HFF-Myc (cell line): Measurements from ENCODE around the gene DEGS2.
A peak's percentile ranks its signal among the peaks of the same experiment; 100 is the strongest.

Experiments
- DNase-seq: peaks from one replicate; pipeline ENCODE4 v3.0.0-alpha.2; 2011; ENCODE audit warnings: low read depth; ENCODE audit errors: extremely low read depth
- H3K4me3 ChIP-seq: replicated peaks from 2 replicates; pipeline ENCODE4 v1.5.1; 2011; ENCODE audit warnings: low read depth, mild to moderate bottlenecking, control low read depth, low read length
- TF ChIP-seq, protein P1 (sequence below): IDR thresholded peaks from 2 replicates; pipeline ENCODE4 v1.5.1; 2012; ENCODE audit warnings: mild to moderate bottlenecking, low read depth, low read length, control low read depth; ENCODE audit errors: missing control alignments

The DEGS2 gene

DNA sequence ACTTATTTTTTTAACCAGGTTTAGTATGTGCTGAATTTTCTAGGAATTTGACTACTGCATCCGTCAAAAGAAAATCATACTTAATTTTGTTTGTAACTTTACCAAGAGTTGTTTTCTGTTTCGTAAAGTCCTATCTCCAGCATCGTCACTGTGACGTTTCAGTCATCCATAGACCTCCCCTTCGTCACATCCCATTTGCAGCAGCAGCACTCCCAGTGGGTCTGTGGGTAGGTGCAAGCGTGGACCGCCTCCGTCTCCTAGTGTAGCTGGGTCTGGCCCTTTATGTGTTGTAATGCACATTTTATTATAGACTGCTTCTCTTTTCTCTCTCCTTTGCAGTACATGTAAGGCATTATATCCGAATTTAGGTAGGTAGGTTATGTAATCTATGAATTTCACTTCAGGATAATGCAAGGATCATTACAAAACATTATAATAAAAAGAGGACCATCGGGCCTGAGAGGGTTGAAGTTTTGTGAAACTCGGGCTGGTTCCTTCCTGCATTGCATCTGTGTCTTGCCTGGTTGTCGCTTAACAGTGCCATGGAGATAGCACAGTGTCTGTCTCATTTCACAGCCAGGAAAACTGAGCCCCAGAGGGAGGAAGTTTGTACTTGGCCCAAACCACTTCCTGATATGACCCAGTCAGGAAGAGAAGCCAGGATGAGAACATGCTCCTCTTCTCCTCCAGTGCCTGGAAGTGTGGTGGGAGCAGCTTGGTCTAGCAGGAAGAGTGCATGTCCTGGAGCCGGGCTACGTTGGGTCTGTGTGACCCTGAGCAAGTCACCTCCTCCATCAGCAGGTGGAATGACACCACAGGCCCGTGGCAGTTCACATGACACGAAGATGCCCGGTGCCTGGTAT, 53.0 kb downstream of the DEGS2 start:
- DNase-seq, result no peak
- H3K4me3 ChIP-seq, result no peak overlapping the region
- TF ChIP-seq, protein P1, sequence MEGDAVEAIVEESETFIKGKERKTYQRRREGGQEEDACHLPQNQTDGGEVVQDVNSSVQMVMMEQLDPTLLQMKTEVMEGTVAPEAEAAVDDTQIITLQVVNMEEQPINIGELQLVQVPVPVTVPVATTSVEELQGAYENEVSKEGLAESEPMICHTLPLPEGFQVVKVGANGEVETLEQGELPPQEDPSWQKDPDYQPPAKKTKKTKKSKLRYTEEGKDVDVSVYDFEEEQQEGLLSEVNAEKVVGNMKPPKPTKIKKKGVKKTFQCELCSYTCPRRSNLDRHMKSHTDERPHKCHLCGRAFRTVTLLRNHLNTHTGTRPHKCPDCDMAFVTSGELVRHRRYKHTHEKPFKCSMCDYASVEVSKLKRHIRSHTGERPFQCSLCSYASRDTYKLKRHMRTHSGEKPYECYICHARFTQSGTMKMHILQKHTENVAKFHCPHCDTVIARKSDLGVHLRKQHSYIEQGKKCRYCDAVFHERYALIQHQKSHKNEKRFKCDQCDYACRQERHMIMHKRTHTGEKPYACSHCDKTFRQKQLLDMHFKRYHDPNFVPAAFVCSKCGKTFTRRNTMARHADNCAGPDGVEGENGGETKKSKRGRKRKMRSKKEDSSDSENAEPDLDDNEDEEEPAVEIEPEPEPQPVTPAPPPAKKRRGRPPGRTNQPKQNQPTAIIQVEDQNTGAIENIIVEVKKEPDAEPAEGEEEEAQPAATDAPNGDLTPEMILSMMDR, result no peak

DNA sequence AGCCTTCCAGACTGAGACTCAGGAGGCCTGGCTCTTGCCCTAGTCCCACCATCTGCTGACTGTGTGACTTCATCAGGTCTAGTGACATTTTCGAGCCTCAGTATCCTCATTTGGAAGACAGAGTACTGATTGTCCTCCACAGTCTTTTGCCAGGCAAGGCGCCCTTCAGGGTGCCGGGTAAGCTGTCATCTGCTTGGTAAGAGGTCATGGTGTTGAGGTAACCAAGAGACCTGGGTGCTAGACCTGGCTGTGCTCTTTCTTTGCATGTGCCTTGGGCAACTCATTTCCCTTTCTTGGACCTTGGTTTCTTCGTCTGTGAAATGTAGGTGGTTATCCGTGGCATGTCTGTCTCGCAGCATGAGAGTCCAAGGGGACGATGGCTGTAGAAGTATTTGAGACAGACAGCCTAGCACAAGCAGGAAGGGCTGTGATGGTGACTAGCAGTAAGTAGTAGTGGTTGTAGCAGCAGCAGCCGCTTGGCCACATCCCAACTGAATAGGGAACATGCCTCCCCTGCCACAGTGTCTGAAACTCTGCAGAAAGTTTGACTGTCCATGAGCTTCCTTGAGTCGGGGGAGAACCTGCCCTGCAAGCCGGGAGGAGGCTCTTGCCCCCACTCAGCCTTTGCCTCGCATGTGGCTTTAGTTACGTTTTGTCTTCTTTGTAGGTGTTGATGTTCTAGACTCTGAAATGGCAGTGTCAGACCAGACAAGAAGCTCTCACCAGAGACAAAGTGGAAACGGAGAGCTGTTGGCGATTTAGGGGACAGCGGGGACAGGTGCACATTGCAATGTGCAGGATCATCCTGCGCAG, 53.9 kb downstream of the DEGS2 start:
- TF ChIP-seq, protein P1, result no peak
- no peak for DNase-seq
- H3K4me3 ChIP-seq, result no peak overlapping the region

DNA sequence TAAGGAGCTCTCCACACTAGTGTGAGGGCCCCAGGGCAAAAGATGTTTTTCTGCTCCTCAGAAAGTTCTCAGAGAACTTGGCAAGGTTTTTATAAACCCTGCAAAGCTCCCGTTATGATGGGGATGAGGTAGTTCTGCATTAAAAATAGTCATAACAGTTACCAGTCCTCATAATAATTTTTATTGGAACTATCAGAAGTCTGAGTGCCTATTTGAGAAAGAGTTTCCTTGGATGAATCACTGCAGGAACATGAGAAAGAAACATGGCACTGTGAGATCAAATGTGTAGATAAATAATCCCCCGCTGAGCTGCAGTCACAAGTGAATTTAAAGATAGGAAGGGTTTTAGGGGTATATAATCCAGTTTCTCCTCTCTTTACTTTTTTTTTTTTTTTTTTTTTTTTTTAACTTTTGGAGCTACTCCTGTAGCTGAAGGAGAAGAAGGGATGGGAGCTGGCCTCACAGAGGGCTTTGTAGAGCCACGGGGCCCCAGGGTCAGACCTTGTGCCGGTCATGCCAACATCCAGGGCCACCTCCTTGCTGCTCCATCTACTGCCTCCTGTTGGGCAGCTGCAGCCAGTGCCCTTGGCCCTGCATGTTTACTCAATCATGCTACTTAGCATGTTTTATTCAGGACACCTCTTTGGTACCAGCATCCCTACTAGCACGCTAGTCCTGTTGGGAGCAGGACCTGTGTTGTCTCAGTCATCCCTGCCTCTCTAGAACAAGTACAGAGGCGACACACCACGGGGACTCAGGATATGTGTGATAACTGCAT, 54.7 kb downstream of the DEGS2 start:
- TF ChIP-seq, protein P1, result peak; percentile 16
- peak; percentile 42 for DNase-seq
- H3K4me3 ChIP-seq, result no peak overlapping the region

DNA sequence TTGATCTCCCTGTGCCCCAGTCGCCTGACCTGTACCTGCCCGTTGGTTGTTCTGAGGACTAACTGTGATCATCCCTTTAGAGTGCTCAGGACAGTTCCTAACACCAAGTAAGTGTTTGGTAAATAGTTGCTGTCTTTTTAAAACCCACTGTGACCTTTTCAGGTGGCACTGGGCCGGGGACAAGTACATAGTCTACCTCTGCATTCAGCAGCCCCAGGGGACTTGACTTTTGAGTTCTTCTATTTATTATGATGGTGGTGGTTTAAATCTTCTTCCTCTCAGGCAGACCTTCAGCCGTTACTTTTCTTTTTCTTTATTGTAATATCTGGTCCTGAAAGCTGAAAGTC, 55.5 kb downstream of the DEGS2 start:
- no peak overlapping the region for H3K4me3 ChIP-seq
- TF ChIP-seq, protein P1, result no peak

DNA sequence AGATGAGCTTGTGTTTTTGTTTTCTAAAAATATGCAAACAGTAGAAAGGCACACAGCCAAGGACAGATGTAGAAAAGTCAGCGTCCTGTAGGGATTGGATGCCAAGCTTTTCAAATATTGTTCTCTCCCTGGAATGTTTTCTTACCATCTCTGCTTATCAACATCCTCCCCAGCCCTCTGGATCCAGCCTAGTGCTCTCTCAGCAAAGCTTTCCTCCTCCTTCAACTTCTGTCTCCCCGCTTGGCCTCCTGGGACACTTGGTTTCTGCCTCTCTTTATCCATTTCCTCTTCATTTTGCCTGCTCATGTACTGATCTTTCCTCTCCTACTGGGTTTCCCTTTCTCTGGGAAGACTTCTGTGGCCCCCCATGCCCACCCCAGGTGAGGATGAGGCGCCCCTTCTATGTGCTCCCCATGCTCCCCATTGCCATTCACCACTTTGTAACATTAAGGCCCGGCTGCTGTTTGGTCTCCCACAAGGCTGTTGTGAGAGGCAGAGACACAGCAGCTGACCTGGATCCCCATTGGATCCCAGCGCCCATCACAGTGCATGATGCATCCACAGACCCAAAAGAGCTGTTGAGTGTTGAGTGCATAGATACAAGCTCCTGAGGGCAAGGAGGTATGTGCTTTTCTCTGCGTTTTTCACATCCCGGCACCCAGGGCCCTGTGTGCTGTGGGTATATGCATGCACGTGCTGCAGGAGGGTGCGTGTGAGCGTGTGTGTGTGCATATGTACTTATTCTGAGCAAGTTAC, 56.0 kb downstream of the DEGS2 start:
- TF ChIP-seq, protein P1, result no peak
- no peak for DNase-seq
- no peak overlapping the region for H3K4me3 ChIP-seq

More for the DNA sequence above, 55.5 kb downstream of the DEGS2 start:
- no peak for DNase-seq

DNA sequence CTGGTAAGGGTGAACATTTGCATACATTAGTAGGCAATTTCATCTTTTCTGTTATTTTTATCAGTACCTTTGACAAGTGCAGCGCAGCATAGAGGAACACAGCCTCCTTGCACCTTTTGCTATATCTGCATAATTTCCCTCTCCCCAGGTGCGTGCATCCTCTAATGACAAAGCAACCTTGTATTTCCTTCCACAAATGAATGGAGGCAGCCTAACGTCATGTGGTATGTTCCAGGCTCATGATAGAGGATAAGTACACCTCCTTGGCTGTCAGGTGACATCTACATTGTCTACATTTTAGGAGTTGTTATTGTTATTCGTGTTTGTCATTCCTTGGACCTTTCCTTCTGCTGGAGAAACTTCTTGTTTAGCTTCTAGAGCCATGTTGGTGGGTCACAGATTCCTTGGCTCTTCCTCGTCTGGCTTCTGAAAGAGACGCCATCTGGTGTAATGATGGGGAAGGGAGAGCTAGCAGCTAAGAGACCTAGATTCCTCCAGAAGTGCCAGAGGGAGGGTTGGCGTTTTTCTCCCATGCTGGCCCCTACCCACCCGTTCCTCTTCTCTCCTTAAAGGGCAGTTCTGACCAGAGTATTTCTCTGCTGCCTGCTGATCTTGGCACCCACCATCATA, 57.2 kb downstream of the DEGS2 start:
- no peak overlapping the region for H3K4me3 ChIP-seq
- DNase-seq, result no peak
- TF ChIP-seq, protein P1, result no peak
